Islet precursor cell (in vitro differentiated cells): ENCODE data around the gene RPL15.
"Not testable (repeated sequence)": the region's sequence is repeated elsewhere in the genome, so short reads cannot be mapped to it uniquely, and the experiment has no call there.

Source experiments
- DNase-seq: peaks from one replicate; pipeline ENCODE4 v3.0.0-alpha.2; 2018

RPL15 gene

GRCh38 chr3:23894254-23895061 is 22.5 kb upstream of the RPL15 start:
- no peak for DNase-seq

- no peak for DNase-seq
These were observed 21.8 kb upstream of the RPL15 start for GRCh38 chr3:23895181-23895580.

GRCh38 chr3:23900744-23901143 is 16.2 kb upstream of the RPL15 start:
- DNase-seq, result no peak

GRCh38 chr3:23904545-23904944 is 12.4 kb upstream of the RPL15 start:
- no peak for DNase-seq

- no peak for DNase-seq
These were observed 7.6 kb upstream of the RPL15 start for GRCh38 chr3:23909341-23909740.

GRCh38 chr3:23911397-23911796 is 5.5 kb upstream of the RPL15 start:
- no peak for DNase-seq

- not testable (repeated sequence) for DNase-seq
These were observed 4.6 kb upstream of the RPL15 start for GRCh38 chr3:23912335-23912734.

GRCh38 chr3:23913182-23913581 is 3.8 kb upstream of the RPL15 start:
- DNase-seq, result no peak

- no peak for DNase-seq
These were observed 2.8 kb upstream of the RPL15 start for GRCh38 chr3:23913873-23914743.

- no peak for DNase-seq
These were observed 1.3 kb upstream of the RPL15 start for GRCh38 chr3:23915537-23916108.

GRCh38 chr3:23916152-23916885 is 613 bp upstream of the RPL15 start:
- no peak for DNase-seq

GRCh38 chr3:23917679-23918303 is 859 bp downstream of the RPL15 start:
- DNase-seq, result not testable (repeated sequence)

GRCh38 chr3:23918331-23918730 is 1.4 kb downstream of the RPL15 start:
- DNase-seq, result not testable (repeated sequence)

GRCh38 chr3:23919628-23920027 is 2.7 kb downstream of the RPL15 start:
- DNase-seq, result no peak

- no peak for DNase-seq
These were observed 3.3 kb downstream of the RPL15 start for GRCh38 chr3:23920151-23920655.

GRCh38 chr3:23921052-23921511 is 4.2 kb downstream of the RPL15 start:
- DNase-seq, result no peak

GRCh38 chr3:23923786-23924185 is 6.9 kb downstream of the RPL15 start:
- DNase-seq, result no peak

- no peak for DNase-seq
These were observed 9.3 kb downstream of the RPL15 start for GRCh38 chr3:23926246-23926645.

- no peak for DNase-seq
These were observed 9.8 kb downstream of the RPL15 start for GRCh38 chr3:23926736-23927135.

- peak; percentile 68 for DNase-seq
These were observed 11.6 kb downstream of the RPL15 start for GRCh38 chr3:23928524-23928923.

- DNase-seq, result no peak
These were observed 14.7 kb downstream of the RPL15 start for GRCh38 chr3:23931597-23931996.

GRCh38 chr3:23932571-23932970 is 15.6 kb downstream of the RPL15 start:
- no peak for DNase-seq
